HG03025 (cell line): ENCODE measurements around the gene CYGB.

Experiments used
- ATAC-seq: cut with Tn5 transposase; IDR thresholded peaks from one replicate; pipeline ENCODE4 v1.9.1; 2021; ENCODE audit warnings: mild to moderate bottlenecking, moderate library complexity; ENCODE audit not compliant: unreplicated experiment, low FRiP score

CYGB gene

GRCh38 chr17:76487451-76488192 lies 49.9 kb downstream of the CYGB start:
- ATAC-seq, result no peak

- no peak for ATAC-seq
Observed at GRCh38 chr17:76485569-76485968, 51.9 kb downstream of the CYGB start.

GRCh38 chr17:76484228-76484725 lies 53.2 kb downstream of the CYGB start:
- ATAC-seq, result no peak

- ATAC-seq, result no peak
Observed at GRCh38 chr17:76481071-76481655, 56.3 kb downstream of the CYGB start.

GRCh38 chr17:76480632-76481031 lies 56.9 kb downstream of the CYGB start:
- ATAC-seq, result no peak

GRCh38 chr17:76479515-76480060 lies 57.9 kb downstream of the CYGB start:
- no peak for ATAC-seq

- ATAC-seq, result no peak
Observed at GRCh38 chr17:76478730-76479514, 58.6 kb downstream of the CYGB start.

- no peak for ATAC-seq
Observed at GRCh38 chr17:76478097-76478496, 59.4 kb downstream of the CYGB start.

GRCh38 chr17:76477576-76477975 lies 59.9 kb downstream of the CYGB start:
- no peak for ATAC-seq
